Measurements from ENCODE around the gene OR52M1. TPM values are rescaled to one million over a fixed set of nuclear protein-coding genes. Genes with fewer than 3 reads are reported as not detected.

Gene OR52M1
- total RNA-seq (not detected), polyA plus RNA-seq (not detected)
- long read RNA-seq, donor 1, result 0 reads
- long read RNA-seq, donor 2, result 0 reads
- long read RNA-seq, donor 3, result 0 reads
- long read RNA-seq, donor 4, result 0 reads
- long read RNA-seq, donor 5, result 0 reads
- long read RNA-seq, donor 6, result 0 reads
- long read RNA-seq, donor 7, result 0 reads
- long read RNA-seq, donor 8, result 0 reads
- long read RNA-seq, donor 9, result 0 reads
- long read RNA-seq, donor 10, result 0 reads

- intact Hi-C loops (cut with DNase I), result loop anchor here (5.0 kb wide), 2 partner anchors 353 to 358 kb away; no protein-coding TSS in a partner anchor
- Histone ChIP-seq H3K27me3 (no peaks in the 10 kb centered on the region), H3K4me1 (replicated peaks in 1 of 2) (no peaks in the 10 kb centered on the region), H3K36me3 (replicated peaks in 1 of 2) (no peaks in the 10 kb centered on the region), H3K4me3 (no peak within 1 kb of the TSS), H3K27ac (no peak within 1 kb of the TSS), H3K9me3 (replicated peaks in 1 of 3) (no peaks in the 10 kb centered on the region)
- TF ChIP-seq CTCF (IDR thresholded peaks at IDR 0.05), result no peak
- TF ChIP-seq POLR2A (IDR thresholded peaks at IDR 0.05), result no peak
- DNase-seq, result no peak
- WGBS, 4 donors, result 68 to 80% (median 75%) methylated on average over 5 of the region's 5 CpGs
Measured at GRCh38 chr11:4544891-4545290, at the start of gene OR52M1. OR52M1 (plus strand) TSS chr11:4545191; CDS start chr11:4545191, 0 bp downstream.

GRCh38 chr11:4495487-4495886 lies 49.5 kb upstream of the OR52M1 start:
- H3K4me1 ChIP-seq (replicated peaks in 1 of 2), result no peaks in the 10 kb centered on the region
- no peak overlapping the region for H3K4me3 ChIP-seq
- no peaks in the 10 kb centered on the region for H3K9me3 ChIP-seq (replicated peaks in 1 of 3)
- TF ChIP-seq CTCF (IDR thresholded peaks at IDR 0.05), result no peak
- no peak for TF ChIP-seq POLR2A (IDR thresholded peaks at IDR 0.05)
- DNase-seq, result no peak
- 44 to 61% (median 53%) methylated on average over 7 of the region's 7 CpGs for WGBS, 4 donors
- intact Hi-C loops (cut with DNase I), result loop anchor here (2.0 to 10.0 kb wide), 2 partner anchors 309 to 311 kb away; no protein-coding TSS in a partner anchor
- no peaks in the 10 kb centered on the region for H3K36me3 ChIP-seq (replicated peaks in 1 of 2)
- no peaks in the 10 kb centered on the region for H3K27me3 ChIP-seq
- H3K27ac ChIP-seq, result no peak overlapping the region

- Histone ChIP-seq H3K4me3 (no peak overlapping the region), H3K9me3 (replicated peaks in 1 of 3) (no peaks in the 10 kb centered on the region), H3K27me3 (no peaks in the 10 kb centered on the region), H3K27ac (no peak overlapping the region), H3K36me3 (replicated peaks in 1 of 2) (no peaks in the 10 kb centered on the region), H3K4me1 (replicated peaks in 1 of 2) (no peaks in the 10 kb centered on the region)
- intact Hi-C loops (cut with DNase I), result loop anchor here (2.0 to 10.0 kb wide), 2 partner anchors 309 to 311 kb away; no protein-coding TSS in a partner anchor
- no peak for DNase-seq
- TF ChIP-seq POLR2A (IDR thresholded peaks at IDR 0.05) (no peak), CTCF (IDR thresholded peaks at IDR 0.05) (no peak)
- WGBS, 4 donors, result 52 to 59% (median 55%) methylated on average over 6 of the region's 6 CpGs
Measured at GRCh38 chr11:4495986-4496385, 49.0 kb upstream of the OR52M1 start.

- Histone ChIP-seq H3K9me3 (replicated peaks in 1 of 3) (no peaks in the 10 kb centered on the region), H3K4me3 (no peak overlapping the region), H3K27ac (no peak overlapping the region), H3K36me3 (replicated peaks in 1 of 2) (no peaks in the 10 kb centered on the region), H3K4me1 (replicated peaks in 1 of 2) (no peaks in the 10 kb centered on the region), H3K27me3 (no peaks in the 10 kb centered on the region)
- intact Hi-C loops (cut with DNase I), result loop anchor here in 1 of 2 donors (10.0 kb wide), 1 partner anchor 312 kb away; no protein-coding TSS in a partner anchor
- 50 to 55% (median 51%) methylated on average over 15 of the region's 15 CpGs for WGBS, 4 donors
- TF ChIP-seq POLR2A (IDR thresholded peaks at IDR 0.05) (no peak), CTCF (IDR thresholded peaks at IDR 0.05) (no peak)
- peak in 1 of 7 donors; percentile 17 for DNase-seq
Measured at GRCh38 chr11:4496557-4497248, 48.3 kb upstream of the OR52M1 start.

Data from adrenal gland (tissue), 19 donors.